Tibial nerve (tissue), 3 donors: Measurements from ENCODE around the gene PIM1.

Source experiments
- POLR2A ChIP-seq, 2 donors: fragments of 450-650 bp; IDR thresholded peaks; one replicate each; pipeline ENCODE4 v1.6.1; 2017; ENCODE audit warnings: antibody characterized with exemption in 2 of 2, mild to moderate bottlenecking in 2 of 2, moderate library complexity in 2 of 2
- TF ChIP-seq, protein P1 (sequence below), 5 experiments: fragments of 200-600 bp in 3 of 5; fragments of 450-650 bp in 2 of 5; sonication (generic) in 3 of 5; IDR thresholded peaks; one replicate each; pipeline ENCODE4 v1.5.1; 2016 to 2019; ENCODE audit warnings: antibody characterized with exemption in 5 of 5, mild to moderate bottlenecking in 3 of 5, moderate library complexity in 2 of 5

DNA sequence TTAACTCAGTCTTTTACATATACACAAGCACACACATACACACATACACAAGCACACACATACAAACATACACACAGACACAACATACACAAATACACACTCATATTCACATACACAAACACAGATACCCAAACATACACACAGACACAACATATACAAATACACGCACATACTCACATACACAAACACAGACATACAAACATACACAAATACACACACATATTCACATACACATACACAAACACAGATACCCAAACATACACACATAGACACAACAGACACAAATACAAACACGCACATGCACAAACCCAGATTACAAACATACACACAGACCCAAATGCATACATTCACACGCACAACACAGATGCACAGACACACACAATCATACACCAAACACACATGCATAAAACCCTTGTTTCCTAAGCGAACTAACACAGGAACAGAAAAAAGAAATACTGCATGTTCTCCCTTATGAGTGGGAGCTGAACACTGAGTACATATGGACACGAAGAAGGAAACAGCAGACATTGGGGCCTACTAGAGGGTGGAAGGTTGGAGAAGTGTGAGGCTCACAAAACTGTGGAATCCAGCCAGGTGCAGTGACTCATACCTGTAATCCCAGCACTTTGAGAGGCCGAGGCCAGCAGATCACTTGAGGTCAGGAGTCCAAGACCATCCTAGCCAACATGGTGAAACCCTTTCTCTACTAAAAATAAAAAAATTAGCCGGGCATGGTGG lies 34.2 kb downstream of the PIM1 start:
- TF ChIP-seq, protein P1, sequence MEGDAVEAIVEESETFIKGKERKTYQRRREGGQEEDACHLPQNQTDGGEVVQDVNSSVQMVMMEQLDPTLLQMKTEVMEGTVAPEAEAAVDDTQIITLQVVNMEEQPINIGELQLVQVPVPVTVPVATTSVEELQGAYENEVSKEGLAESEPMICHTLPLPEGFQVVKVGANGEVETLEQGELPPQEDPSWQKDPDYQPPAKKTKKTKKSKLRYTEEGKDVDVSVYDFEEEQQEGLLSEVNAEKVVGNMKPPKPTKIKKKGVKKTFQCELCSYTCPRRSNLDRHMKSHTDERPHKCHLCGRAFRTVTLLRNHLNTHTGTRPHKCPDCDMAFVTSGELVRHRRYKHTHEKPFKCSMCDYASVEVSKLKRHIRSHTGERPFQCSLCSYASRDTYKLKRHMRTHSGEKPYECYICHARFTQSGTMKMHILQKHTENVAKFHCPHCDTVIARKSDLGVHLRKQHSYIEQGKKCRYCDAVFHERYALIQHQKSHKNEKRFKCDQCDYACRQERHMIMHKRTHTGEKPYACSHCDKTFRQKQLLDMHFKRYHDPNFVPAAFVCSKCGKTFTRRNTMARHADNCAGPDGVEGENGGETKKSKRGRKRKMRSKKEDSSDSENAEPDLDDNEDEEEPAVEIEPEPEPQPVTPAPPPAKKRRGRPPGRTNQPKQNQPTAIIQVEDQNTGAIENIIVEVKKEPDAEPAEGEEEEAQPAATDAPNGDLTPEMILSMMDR (IDR thresholded peaks at IDR 0.05), result no peak
- no peak for TF ChIP-seq POLR2A (IDR thresholded peaks at IDR 0.05)
